Measurements from ENCODE around the gene MFSD2A.
"Not testable (repeated sequence)": the region's sequence is repeated elsewhere in the genome, so short reads cannot be mapped to it uniquely, and the experiment has no call there.

The MFSD2A gene

GRCh38 chr1:39940980-39941871 lies 13.7 kb upstream of the MFSD2A start:
- DNase-seq, result no peak

- DNase-seq, result no peak
Measured at GRCh38 chr1:39943471-39944290, 11.3 kb upstream of the MFSD2A start.

GRCh38 chr1:39944410-39945112 lies 10.4 kb upstream of the MFSD2A start:
- DNase-seq, result no peak

GRCh38 chr1:39946216-39946615 lies 8.7 kb upstream of the MFSD2A start:
- no peak for DNase-seq

- DNase-seq, result no peak
Measured at GRCh38 chr1:39947260-39947659, 7.7 kb upstream of the MFSD2A start.

- no peak for DNase-seq
Measured at GRCh38 chr1:39949891-39950290, 5.1 kb upstream of the MFSD2A start.

GRCh38 chr1:39951926-39952325 lies 3.0 kb upstream of the MFSD2A start:
- DNase-seq, result no peak

GRCh38 chr1:39952359-39953110 lies 2.4 kb upstream of the MFSD2A start:
- no peak for DNase-seq

GRCh38 chr1:39954324-39954869 lies 548 bp upstream of the MFSD2A start:
- DNase-seq, result no peak

GRCh38 chr1:39955547-39956539 lies 898 bp downstream of the MFSD2A start:
- peak; percentile 68 for DNase-seq

GRCh38 chr1:39957299-39958015 lies 2.5 kb downstream of the MFSD2A start:
- DNase-seq, result no peak

- DNase-seq, result no peak
Measured at GRCh38 chr1:39958403-39959200, 3.7 kb downstream of the MFSD2A start.

- DNase-seq, result no peak
Measured at GRCh38 chr1:39959651-39960333, 4.8 kb downstream of the MFSD2A start.

GRCh38 chr1:39960431-39960958 lies 5.5 kb downstream of the MFSD2A start:
- peak; percentile 56 for DNase-seq

GRCh38 chr1:39962450-39962825 lies 7.5 kb downstream of the MFSD2A start:
- DNase-seq, result no peak

- not testable (repeated sequence) for DNase-seq
Measured at GRCh38 chr1:39962964-39963363, 8.0 kb downstream of the MFSD2A start.

GRCh38 chr1:39964552-39964951 lies 9.6 kb downstream of the MFSD2A start:
- no peak for DNase-seq

- DNase-seq, result no peak
Measured at GRCh38 chr1:39965044-39965443, 10.1 kb downstream of the MFSD2A start.

- no peak for DNase-seq
Measured at GRCh38 chr1:39969048-39969447, 14.1 kb downstream of the MFSD2A start.
